HepG2 (cell line): ENCODE data around the gene PLSCR4. TPM values are rescaled to one million over a fixed set of nuclear protein-coding genes. Genes with fewer than 3 reads are reported as not detected.

Experiments
- ARID2 ChIP-seq: sonication (generic); formaldehyde crosslinking; IDR thresholded peaks from 2 replicates; pipeline ENCODE4 v1.8.1; 2022; ENCODE audit warnings: mild to moderate bottlenecking, missing genetic modification reagents, borderline replicate concordance
- BRCA1 ChIP-seq: sonication (generic); formaldehyde crosslinking; IDR thresholded peaks from 2 replicates; pipeline ENCODE4 v1.4.0; 2020; ENCODE audit warnings: missing genetic modification reagents
- DMAP1 ChIP-seq: IDR thresholded peaks from 2 replicates; pipeline ENCODE4 v1.6.1; 2016
- ELF4 ChIP-seq: sonication (generic); formaldehyde crosslinking; IDR thresholded peaks from 2 replicates; pipeline ENCODE4 v1.5.0; 2020; ENCODE audit warnings: missing genetic modification reagents, mild to moderate bottlenecking, moderate library complexity, borderline replicate concordance
- HDAC2 ChIP-seq: sonication (generic); formaldehyde crosslinking; IDR thresholded peaks from 2 replicates; pipeline ENCODE4 v1.4.0; 2020; ENCODE audit warnings: missing genetic modification reagents
- HNF4A ChIP-seq: sonication (generic); formaldehyde crosslinking; IDR thresholded peaks from 2 replicates; pipeline ENCODE4 v1.4.0; 2020; ENCODE audit warnings: missing genetic modification reagents
- MIER2 ChIP-seq: IDR thresholded peaks from 2 replicates; pipeline ENCODE4 v1.6.1; 2016; ENCODE audit warnings: missing biosample characterization, missing genetic modification reagents
- MXD3 ChIP-seq: IDR thresholded peaks from 2 replicates; pipeline ENCODE4 v1.6.1; 2016; ENCODE audit warnings: mild to moderate bottlenecking, missing biosample characterization, missing genetic modification reagents
- NBN ChIP-seq: fragments of 450-650 bp; conservative IDR thresholded peaks from 2 replicates; pipeline ENCODE4 v1.6.1; 2017
- NR0B2 ChIP-seq: sonication (generic); formaldehyde crosslinking; IDR thresholded peaks from 2 replicates; pipeline ENCODE4 v1.4.0; 2020; ENCODE audit warnings: mild to moderate bottlenecking, missing genetic modification reagents
- SMYD3 ChIP-seq: sonication (generic); formaldehyde crosslinking; IDR thresholded peaks from 2 replicates; pipeline ENCODE4 v1.8.1; 2023; ENCODE audit warnings: mild to moderate bottlenecking, missing genetic modification reagents
- TRAFD1 ChIP-seq: sonication (generic); formaldehyde crosslinking; IDR thresholded peaks from 2 replicates; pipeline ENCODE4 v1.5.1; 2020; ENCODE audit warnings: missing genetic modification reagents, mild to moderate bottlenecking, borderline replicate concordance
- TSC22D2 ChIP-seq: sonication (generic); formaldehyde crosslinking; IDR thresholded peaks from 2 replicates; pipeline ENCODE4 v1.5.1; 2020; ENCODE audit warnings: missing genetic modification reagents, mild to moderate bottlenecking, borderline replicate concordance
- ZMYM4 ChIP-seq: sonication (generic); formaldehyde crosslinking; IDR thresholded peaks from 2 replicates; pipeline ENCODE4 v1.8.1; 2023; ENCODE audit warnings: mild to moderate bottlenecking, missing genetic modification reagents
- ZNF382 ChIP-seq: sonication (generic); formaldehyde crosslinking; IDR thresholded peaks from 2 replicates; pipeline ENCODE4 v1.5.0; 2020; ENCODE audit warnings: missing genetic modification reagents, mild to moderate bottlenecking, borderline replicate concordance
- ZNF616 ChIP-seq: sonication (generic); formaldehyde crosslinking; IDR thresholded peaks from 2 replicates; pipeline ENCODE4 v1.5.0; 2020; ENCODE audit warnings: low read depth, mild to moderate bottlenecking, missing genetic modification reagents
- polyA plus RNA-seq, 8 experiments: library from polyadenylated mRNA; depleted of rRNA in 3 of 8; stranded (reverse) in 7 of 8; unstranded in 1 of 8; fragments of >200 nt; fragmentation: Illumina TruSeq in 4 of 8; extraction: Trizol in 4 of 8; gene quantifications; 2 replicates each; pipeline versions ENCODE4 v1.2.1 to v1.2.3, GENCODE V29; 2011 to 2016; ENCODE audit warnings: low read depth in 4 of 8, missing spikeins in 1 of 8, mixed read lengths in 1 of 8; ENCODE audit not compliant: insufficient read depth in 1 of 8
- total RNA-seq, 5 experiments: library from RNA; depleted of rRNA; stranded (reverse); fragments of >200 nt; fragmentation: Illumina TruSeq; extraction: Trizol; gene quantifications; 2 replicates each; pipeline ENCODE4 v1.2.3, GENCODE V29; 2016; ENCODE audit warnings: low read depth in 1 of 5
- TF ChIP-seq, protein P1 (sequence below): sonication (generic); formaldehyde crosslinking; IDR thresholded peaks from 2 replicates; pipeline ENCODE4 v1.5.0; 2020; ENCODE audit warnings: missing genetic modification reagents, mild to moderate bottlenecking, borderline replicate concordance
- TF ChIP-seq, protein P2 (sequence below): sonication (generic); formaldehyde crosslinking; IDR thresholded peaks from 2 replicates; pipeline ENCODE4 v1.4.0; 2020; ENCODE audit warnings: missing genetic modification reagents, borderline replicate concordance
- TF ChIP-seq, protein P3 (sequence below): sonication (generic); formaldehyde crosslinking; IDR thresholded peaks from 2 replicates; pipeline ENCODE4 v1.4.0; 2020; ENCODE audit warnings: mild to moderate bottlenecking, missing genetic modification reagents, borderline replicate concordance

Gene PLSCR4
- total and polyA plus RNA-seq, 2 of the 13 experiments (the other 11 are each of a cell fraction or from before 2014, with no cell fraction given) = 1.5 to 59.0 TPM

DNA sequence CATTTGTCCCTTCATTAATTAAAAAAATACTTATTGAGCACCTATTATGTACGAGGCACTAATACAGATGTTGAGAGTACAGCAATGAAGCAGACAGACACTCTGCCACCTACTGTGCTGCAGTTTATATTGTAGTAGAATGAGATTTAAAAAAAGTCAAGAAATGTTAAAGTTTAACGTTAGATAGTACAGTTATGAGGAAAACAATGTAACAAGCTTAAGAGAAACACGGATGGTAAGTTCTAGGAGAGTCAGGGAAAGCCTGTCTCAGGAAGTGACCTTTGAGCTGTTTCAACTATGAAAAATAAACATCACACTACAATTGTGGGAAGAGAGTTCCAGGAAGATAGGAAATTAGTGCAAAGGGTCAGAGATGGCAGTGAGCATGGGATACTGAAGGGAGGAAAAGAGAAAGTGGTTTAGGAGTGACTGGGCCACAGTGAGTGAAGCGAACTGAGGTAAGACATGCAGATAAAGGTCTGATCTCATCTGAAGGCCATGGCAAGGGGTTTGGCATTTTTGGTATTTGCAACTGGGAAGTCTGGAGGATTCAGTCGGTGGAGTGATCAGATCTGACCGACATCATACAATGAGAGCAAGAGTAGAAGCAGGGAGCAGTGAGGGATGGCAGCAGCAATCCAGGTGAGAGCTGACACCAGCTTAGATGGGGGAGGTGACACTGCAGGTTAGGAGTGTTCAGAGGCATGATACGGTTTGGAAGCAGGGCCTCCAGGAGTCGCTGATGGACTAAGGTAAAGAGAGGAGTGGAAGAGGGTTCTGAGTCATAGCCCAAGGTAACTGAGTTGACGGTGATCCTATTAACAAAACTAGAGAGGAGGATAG lies 28.5 kb downstream of the PLSCR4 start (continued):
- no peak for TF ChIP-seq NBN
- TF ChIP-seq MIER2 = 0 out of 2 replicates have a peak, but pooled peaks have one; percentile 34
- peak; percentile 83 for TF ChIP-seq HDAC2 (CRISPR knock-in tag)
- no peak for TF ChIP-seq ZNF382 (CRISPR knock-in tag)
- TF ChIP-seq ZNF616 (CRISPR knock-in tag) = no peak
- no peak for TF ChIP-seq TSC22D2 (CRISPR knock-in tag)
- TF ChIP-seq, protein P1, sequence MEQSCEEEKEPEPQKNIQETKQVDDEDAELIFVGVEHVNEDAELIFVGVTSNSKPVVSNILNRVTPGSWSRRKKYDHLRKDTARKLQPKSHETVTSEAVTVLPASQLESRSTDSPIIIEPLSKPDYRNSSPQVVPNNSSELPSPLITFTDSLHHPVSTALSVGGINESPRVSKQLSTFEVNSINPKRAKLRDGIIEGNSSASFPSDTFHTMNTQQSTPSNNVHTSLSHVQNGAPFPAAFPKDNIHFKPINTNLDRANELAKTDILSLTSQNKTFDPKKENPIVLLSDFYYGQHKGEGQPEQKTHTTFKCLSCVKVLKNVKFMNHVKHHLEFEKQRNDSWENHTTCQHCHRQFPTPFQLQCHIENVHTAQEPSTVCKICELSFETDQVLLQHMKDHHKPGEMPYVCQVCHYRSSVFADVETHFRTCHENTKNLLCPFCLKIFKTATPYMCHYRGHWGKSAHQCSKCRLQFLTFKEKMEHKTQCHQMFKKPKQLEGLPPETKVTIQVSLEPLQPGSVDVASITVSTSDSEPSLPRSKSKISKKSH = no peak
- no peak for TF ChIP-seq MXD3 (CRISPR knock-in tag)
- no peak for TF ChIP-seq SMYD3 (CRISPR knock-in tag)
- no peak for TF ChIP-seq TRAFD1
- no peak; the same call in 1 of the 2 replicates for TF ChIP-seq DMAP1 (CRISPR knock-in tag)
- 0 out of 2 replicates have a peak, but pooled peaks have one; percentile 36 for TF ChIP-seq ELF4 (CRISPR knock-in tag)
- TF ChIP-seq NR0B2 = no peak
- TF ChIP-seq ZMYM4 (CRISPR knock-in tag) = peak; percentile 70; the same call in 1 of the 2 replicates
- no peak for TF ChIP-seq ARID2 (CRISPR knock-in tag)
- TF ChIP-seq HNF4A (CRISPR knock-in tag) = peak; percentile 99
- TF ChIP-seq, protein P2, sequence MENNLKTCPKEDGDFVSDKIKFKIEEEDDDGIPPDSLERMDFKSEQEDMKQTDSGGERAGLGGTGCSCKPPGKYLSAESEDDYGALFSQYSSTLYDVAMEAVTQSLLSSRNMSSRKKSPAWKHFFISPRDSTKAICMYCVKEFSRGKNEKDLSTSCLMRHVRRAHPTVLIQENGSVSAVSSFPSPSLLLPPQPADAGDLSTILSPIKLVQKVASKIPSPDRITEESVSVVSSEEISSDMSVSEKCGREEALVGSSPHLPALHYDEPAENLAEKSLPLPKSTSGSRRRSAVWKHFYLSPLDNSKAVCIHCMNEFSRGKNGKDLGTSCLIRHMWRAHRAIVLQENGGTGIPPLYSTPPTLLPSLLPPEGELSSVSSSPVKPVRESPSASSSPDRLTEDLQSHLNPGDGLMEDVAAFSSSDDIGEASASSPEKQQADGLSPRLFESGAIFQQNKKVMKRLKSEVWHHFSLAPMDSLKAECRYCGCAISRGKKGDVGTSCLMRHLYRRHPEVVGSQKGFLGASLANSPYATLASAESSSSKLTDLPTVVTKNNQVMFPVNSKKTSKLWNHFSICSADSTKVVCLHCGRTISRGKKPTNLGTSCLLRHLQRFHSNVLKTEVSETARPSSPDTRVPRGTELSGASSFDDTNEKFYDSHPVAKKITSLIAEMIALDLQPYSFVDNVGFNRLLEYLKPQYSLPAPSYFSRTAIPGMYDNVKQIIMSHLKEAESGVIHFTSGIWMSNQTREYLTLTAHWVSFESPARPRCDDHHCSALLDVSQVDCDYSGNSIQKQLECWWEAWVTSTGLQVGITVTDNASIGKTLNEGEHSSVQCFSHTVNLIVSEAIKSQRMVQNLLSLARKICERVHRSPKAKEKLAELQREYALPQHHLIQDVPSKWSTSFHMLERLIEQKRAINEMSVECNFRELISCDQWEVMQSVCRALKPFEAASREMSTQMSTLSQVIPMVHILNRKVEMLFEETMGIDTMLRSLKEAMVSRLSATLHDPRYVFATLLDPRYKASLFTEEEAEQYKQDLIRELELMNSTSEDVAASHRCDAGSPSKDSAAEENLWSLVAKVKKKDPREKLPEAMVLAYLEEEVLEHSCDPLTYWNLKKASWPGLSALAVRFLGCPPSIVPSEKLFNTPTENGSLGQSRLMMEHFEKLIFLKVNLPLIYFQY (CRISPR knock-in tag) = no peak
- TF ChIP-seq, protein P3, sequence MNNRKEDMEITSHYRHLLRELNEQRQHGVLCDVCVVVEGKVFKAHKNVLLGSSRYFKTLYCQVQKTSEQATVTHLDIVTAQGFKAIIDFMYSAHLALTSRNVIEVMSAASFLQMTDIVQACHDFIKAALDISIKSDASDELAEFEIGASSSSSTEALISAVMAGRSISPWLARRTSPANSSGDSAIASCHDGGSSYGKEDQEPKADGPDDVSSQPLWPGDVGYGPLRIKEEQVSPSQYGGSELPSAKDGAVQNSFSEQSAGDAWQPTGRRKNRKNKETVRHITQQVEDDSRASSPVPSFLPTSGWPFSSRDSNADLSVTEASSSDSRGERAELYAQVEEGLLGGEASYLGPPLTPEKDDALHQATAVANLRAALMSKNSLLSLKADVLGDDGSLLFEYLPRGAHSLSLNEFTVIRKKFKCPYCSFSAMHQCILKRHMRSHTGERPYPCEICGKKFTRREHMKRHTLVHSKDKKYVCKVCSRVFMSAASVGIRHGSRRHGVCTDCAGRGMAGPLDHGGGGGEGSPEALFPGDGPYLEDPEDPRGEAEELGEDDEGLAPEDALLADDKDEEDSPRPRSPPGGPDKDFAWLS (CRISPR knock-in tag) = no peak
- TF ChIP-seq BRCA1 = 0 out of 2 replicates have a peak, but pooled peaks have one; percentile 45
